Gastroesophageal sphincter (tissue), 4 donors: Measurements from ENCODE around the gene INTS7. TPM values are rescaled to one million over a fixed set of nuclear protein-coding genes. Genes with fewer than 3 reads are reported as not detected.
"Not testable (repeated sequence)": the region's sequence is repeated elsewhere in the genome, so short reads cannot be mapped to it uniquely, and the experiment has no call there.

Source experiments
- ATAC-seq: fragments of 150-250 bp; one replicate; pipeline ENCODE4 v1.9.1; 2016; ENCODE audit warnings: mild to moderate bottlenecking, moderate library complexity
- H3K27ac ChIP-seq, 4 donors: fragments of 200-600 bp; sonication (generic) in 3 of 4; 1 replicate in 3 of 4; 2 replicates in 1 of 4; pipeline ENCODE4 v1.5.1; 2016 to 2019
- H3K27me3 ChIP-seq: fragments of 200-600 bp; sonication (generic); one replicate; pipeline ENCODE4 v1.5.1; 2019
- H3K36me3 ChIP-seq, 2 donors: fragments of 200-600 bp; sonication (generic); one replicate each; pipeline ENCODE4 v1.5.1; 2019; ENCODE audit warnings: control low read depth in 1 of 2
- H3K4me1 ChIP-seq, 3 donors: fragments of 200-600 bp; sonication (generic); 1 replicate in 2 of 3; 2 replicates in 1 of 3; pipeline ENCODE4 v1.5.1; 2016 to 2019; ENCODE audit warnings: control low read depth in 2 of 3
- H3K4me3 ChIP-seq, 2 donors: fragments of 200-600 bp; sonication (generic); one replicate each; pipeline ENCODE4 v1.5.1; 2019; ENCODE audit warnings: mild to moderate bottlenecking in 1 of 2, moderate library complexity in 1 of 2
- H3K9me3 ChIP-seq, 3 donors: fragments of 200-600 bp; sonication (generic); one replicate each; pipeline ENCODE4 v1.5.1; 2017 to 2019; ENCODE audit warnings: control low read depth in 2 of 3
- CTCF ChIP-seq, 4 experiments: fragments of 200-600 bp in 2 of 4; fragments of 450-650 bp in 2 of 4; sonication (generic) in 1 of 4; IDR thresholded peaks; one replicate each; pipeline ENCODE4 v1.5.1; 2017 to 2019; ENCODE audit warnings: antibody characterized with exemption in 4 of 4, mild to moderate bottlenecking in 2 of 4, moderate library complexity in 2 of 4
- EP300 ChIP-seq: sonication (generic); formaldehyde crosslinking; IDR thresholded peaks from one replicate; pipeline ENCODE4 v1.6.1; 2017; ENCODE audit warnings: antibody characterized with exemption, mild to moderate bottlenecking
- POLR2A ChIP-seq, 2 donors: fragments of 450-650 bp; IDR thresholded peaks; one replicate each; pipeline ENCODE4 v1.6.1; 2017; ENCODE audit warnings: antibody characterized with exemption in 2 of 2, mild to moderate bottlenecking in 2 of 2, moderate library complexity in 1 of 2
- POLR2AphosphoS5 ChIP-seq: sonication (generic); formaldehyde crosslinking; IDR thresholded peaks from one replicate; pipeline ENCODE4 v1.6.1; 2017; ENCODE audit warnings: antibody characterized with exemption
- WGBS, 2 donors: methylation state at CpG; one replicate each; pipeline ENCODE4 v1.1.5; 2018; ENCODE audit warnings: low coverage in 1 of 2; 5-methylcytosine and 5-hydroxymethylcytosine counted together
- total RNA-seq, 4 donors: library from RNA; depleted of rRNA; stranded (reverse); fragments of >200 nt; gene quantifications; one replicate each; pipeline ENCODE4 v1.1.0, GENCODE V29; 2016

INTS7 gene
- total RNA-seq, 4 donors from 2014 or later, result 6.1 to 14.2 (median 8.2) TPM

GRCh38 chr1:211942583-211942982, 92.8 kb downstream of the INTS7 start:
- Histone ChIP-seq H3K4me3 (no peak overlapping the region), H3K4me1 (no peaks in the 10 kb centered on the region), H3K27ac (no peak overlapping the region), H3K36me3 (peaks cover 0 to 29% of the 10 kb centered on the region in 2 donors), H3K27me3 (no peaks in the 10 kb centered on the region), H3K9me3 (no peaks in the 10 kb centered on the region)
- 93 to 100% methylated on average over 3 of the region's 3 CpGs for WGBS, 2 donors
- no peak for TF ChIP-seq POLR2A (IDR thresholded peaks at IDR 0.05)
- no peak for TF ChIP-seq CTCF (IDR thresholded peaks at IDR 0.05)
- TF ChIP-seq EP300, result no peak
- TF ChIP-seq POLR2AphosphoS5, result no peak
- no peak for ATAC-seq

GRCh38 chr1:211939876-211940468, 95.4 kb downstream of the INTS7 start:
- Histone ChIP-seq H3K4me3 (no peak overlapping the region), H3K9me3 (no peaks in the 10 kb centered on the region), H3K27ac (no peak overlapping the region), H3K36me3 (peaks cover 0 to 24% of the 10 kb centered on the region in 2 donors), H3K4me1 (no peaks in the 10 kb centered on the region), H3K27me3 (no peaks in the 10 kb centered on the region)
- WGBS, 2 donors, result 91% methylated on average over 3 of the region's 3 CpGs; no CpG with 5 or more reads in 1 of the 2 donors
- TF ChIP-seq EP300, result no peak
- no peak for TF ChIP-seq POLR2A (IDR thresholded peaks at IDR 0.05)
- no peak for TF ChIP-seq CTCF (IDR thresholded peaks at IDR 0.05)
- TF ChIP-seq POLR2AphosphoS5, result no peak
- ATAC-seq, result no peak

- Histone ChIP-seq H3K4me3 (peak overlapping the region; percentile 2 to 22), H3K9me3 (no peaks in the 10 kb centered on the region), H3K36me3 (peaks cover 0 to 10% of the 10 kb centered on the region in 2 donors), H3K4me1 (no peaks in the 10 kb centered on the region), H3K27me3 (no peaks in the 10 kb centered on the region), H3K27ac (no peak overlapping the region)
- WGBS, 2 donors, result 28 to 59% methylated on average over 3 of the region's 3 CpGs
- TF ChIP-seq CTCF (IDR thresholded peaks at IDR 0.05) (no peak), POLR2AphosphoS5 (no peak), POLR2A (IDR thresholded peaks at IDR 0.05) (no peak), EP300 (no peak)
- no peak for ATAC-seq
These were observed 96.8 kb downstream of the INTS7 start for GRCh38 chr1:211938561-211938997.

- not testable (repeated sequence) for ATAC-seq, H3K36me3 ChIP-seq, H3K27ac ChIP-seq, H3K4me3 ChIP-seq, H3K4me1 ChIP-seq, H3K9me3 ChIP-seq, H3K27me3 ChIP-seq
- WGBS, 2 donors, result 98 to 100% methylated on average over 3 to 4 of the region's 5 CpGs
These were observed 97.9 kb downstream of the INTS7 start for GRCh38 chr1:211937422-211937821.

- no peaks in the 10 kb centered on the region for H3K4me1 ChIP-seq
- no peak overlapping the region for H3K27ac ChIP-seq
- no peak for ATAC-seq
- H3K36me3 ChIP-seq, result no peaks in the 10 kb centered on the region
- 58 to 61% methylated on average over 6 of the region's 6 CpGs for WGBS, 2 donors
- H3K9me3 ChIP-seq, result no peaks in the 10 kb centered on the region
- no peak for TF ChIP-seq POLR2AphosphoS5
- H3K27me3 ChIP-seq, result peaks cover 23% of the 10 kb centered on the region
- H3K4me3 ChIP-seq, result no peak overlapping the region
These were observed 99.8 kb downstream of the INTS7 start for GRCh38 chr1:211935448-211935970.
